GM18909 (cell line): ENCODE results near the gene SLC2A9.
"Not testable (repeated sequence)": the region's sequence is repeated elsewhere in the genome, so short reads cannot be mapped to it uniquely, and the experiment has no call there.

ENCODE experiments used
- ATAC-seq: cut with Tn5 transposase; IDR thresholded peaks from one replicate; pipeline ENCODE4 v1.9.1; 2021; ENCODE audit warnings: mild to moderate bottlenecking; ENCODE audit not compliant: unreplicated experiment, poor library complexity

SLC2A9 gene

DNA sequence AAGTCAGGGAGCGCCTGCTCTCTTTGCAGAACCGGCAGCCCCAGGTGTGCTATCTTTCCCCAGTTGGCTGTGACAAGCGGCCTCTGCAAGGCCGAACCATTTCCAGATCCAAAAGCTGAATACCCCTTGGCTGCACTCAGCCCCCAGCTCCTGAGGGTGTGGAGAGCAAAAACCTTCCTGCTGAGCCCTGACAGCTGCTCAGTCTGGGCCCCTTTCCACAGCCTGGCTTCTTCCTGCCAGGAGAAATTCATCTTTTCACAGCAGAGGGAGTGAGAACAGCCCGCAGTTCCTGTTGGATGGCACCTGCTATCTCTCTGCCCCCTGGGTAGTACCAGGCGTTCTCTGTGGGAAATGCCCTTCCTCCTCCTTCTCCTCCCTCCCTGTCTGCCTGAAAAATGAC lies 161.5 kb downstream of the SLC2A9 start:
- ATAC-seq, result no peak

DNA sequence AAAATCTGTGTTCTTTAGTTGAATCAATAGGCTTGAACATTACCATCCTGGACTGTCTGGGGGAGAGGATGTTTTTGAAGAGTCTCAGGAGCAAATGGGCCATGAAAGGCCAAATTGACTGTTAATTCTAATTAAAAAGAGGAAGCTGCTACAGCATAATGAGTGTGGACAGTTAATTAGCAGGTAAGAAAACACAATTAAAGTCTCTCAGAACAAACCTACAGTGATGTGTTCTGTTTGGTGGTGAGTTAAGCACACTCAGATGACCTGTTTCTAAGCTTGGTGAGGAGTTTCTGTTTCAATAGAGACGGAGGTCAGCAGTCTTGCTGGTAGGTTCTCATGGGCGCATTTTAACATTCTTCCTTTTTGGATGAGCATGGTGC lies 171.8 kb downstream of the SLC2A9 start:
- ATAC-seq, result no peak

DNA sequence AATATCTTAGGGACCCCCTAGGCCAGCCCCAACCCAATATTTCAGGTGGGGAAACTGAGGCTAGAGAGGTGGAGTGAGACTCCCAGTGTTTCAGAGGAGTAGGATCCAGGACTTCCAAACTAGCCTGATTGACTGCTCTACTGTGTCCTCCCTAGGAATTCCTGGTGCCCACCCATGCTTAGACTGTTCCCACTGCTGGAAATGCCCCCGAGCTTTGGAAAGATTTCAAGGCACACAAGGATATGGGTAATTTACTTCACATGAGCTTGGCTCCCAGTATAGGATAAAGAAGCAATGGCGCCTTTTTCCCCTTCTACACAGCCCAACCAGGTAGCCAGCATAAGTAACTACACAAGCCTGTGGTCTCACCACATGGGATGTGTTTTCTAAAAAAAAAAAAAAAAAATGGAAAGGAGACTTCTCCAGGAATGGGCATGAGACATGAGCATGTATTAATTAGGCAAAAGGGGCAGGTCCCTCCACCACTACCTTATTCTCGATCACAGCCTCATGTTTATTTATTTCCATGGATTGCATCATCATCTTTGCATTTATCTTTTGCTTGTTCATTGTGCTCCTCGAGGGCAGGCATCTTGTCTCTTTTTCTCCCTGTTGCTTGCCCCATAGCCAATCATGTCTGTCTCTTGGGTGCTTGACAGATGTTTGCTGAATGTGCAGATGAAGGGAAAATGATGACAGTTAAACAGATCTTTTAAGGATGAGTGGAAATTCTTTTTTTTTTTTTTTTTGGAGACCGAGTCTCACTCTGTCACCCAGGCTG lies 173.1 kb downstream of the SLC2A9 start:
- ATAC-seq, result no peak

DNA sequence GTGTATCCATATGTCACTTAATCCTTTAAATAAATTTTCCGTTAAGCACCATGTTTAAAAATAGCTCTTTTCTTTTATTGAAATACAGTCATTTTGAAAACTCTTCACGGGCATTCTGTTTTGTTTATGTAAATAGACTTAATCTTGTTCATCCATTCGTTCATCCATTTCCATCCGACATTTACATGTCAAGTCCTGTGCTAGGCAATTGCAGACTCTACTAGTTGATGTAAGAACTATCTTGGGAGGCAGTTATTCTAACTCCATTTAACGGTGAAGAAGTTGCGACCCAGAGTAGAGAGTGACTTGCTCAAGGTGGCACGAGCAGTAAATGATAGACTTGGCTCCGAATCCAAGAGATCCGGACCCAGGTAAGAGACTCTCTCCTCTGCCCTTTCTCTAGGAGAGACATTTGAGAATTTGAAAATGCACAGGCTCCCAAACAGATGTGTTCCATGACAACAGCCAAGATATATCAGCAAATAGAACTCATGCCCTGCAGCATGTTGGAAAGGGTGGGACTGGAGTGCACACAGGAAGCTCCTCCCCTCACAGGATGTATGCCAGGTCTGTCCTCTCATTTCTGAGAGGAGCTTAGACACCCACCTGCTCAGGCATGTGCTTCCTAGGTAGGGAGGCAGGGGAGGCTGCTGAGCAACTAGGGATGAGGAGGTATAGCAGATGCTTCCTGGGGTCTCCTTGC lies 175.4 kb downstream of the SLC2A9 start:
- no peak for ATAC-seq

DNA sequence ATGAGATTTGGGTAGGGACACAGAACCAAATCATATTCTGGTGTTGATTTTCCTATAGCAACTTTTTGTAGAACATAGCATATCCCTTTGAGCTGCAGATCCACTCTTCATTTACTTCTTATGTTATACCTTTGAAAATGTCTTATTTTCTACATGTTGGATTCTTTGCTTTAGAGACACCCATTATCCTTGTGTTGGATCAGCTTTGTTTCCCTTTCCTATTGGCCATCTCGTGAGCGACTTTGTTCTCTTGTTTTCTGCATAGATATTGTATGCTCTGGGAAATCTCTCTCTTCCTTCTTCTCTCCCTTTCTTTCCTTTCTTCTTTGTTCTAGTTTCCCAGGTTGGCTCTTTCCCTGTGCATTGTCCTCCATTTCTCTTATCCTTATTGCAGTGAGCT lies 180.2 kb downstream of the SLC2A9 start:
- no peak for ATAC-seq

DNA sequence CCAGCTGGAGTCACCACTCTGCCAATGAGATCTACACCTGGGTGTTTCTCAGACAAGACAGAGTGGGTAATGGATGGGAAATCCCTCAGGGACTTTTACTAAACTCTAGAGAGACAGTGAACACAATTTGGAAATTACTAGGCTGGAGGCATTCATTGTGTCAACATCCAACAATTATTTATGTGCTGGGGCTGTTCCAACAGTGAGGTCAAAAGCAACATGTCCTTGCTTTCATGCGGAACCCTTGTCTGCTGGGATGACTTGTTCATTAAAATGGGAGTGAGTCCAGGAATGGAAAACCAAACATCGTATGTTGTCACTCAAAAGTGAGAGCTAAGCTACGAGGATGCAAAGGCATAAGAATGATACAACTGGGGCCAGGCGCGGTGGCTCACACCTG lies 185.9 kb downstream of the SLC2A9 start:
- no peak for ATAC-seq

DNA sequence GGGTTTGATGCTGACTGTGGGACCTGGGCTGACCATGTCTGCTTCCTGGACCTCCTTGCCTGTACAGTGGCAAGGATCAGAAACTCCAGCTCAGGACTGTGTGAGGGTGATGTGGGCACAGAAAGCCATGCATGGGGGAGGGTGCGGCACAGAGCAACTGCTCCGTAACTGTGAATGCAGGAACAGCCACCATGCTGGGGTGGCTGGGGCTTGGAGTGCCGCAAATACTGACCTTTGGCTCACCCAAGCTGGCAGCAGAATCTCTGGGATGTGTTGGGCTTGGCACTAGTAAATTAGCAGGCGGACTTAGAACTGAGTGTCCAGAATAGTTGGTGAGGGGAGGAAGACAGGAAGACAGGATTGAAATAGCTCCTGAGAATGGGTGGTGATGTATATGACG lies 187.9 kb downstream of the SLC2A9 start:
- no peak for ATAC-seq

DNA sequence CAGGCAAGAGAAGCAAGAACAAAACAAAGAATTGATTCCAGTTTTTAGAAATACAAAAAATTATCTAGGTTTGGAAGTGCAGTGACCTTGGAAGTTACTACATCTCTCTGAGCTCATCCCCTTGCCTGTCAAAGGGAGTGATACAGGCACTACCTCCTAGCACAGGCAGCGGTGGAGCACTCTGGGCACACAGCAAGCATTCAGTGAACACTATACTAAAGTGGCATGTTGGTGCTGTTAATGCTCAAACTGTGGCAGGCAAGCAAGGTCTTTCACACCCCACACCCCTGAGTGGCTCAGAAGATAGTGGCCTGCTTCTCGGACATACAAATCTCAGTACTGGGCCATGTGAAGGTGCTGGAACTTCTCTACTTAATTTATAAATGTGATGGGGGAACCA lies 188.7 kb downstream of the SLC2A9 start:
- ATAC-seq, result no peak

DNA sequence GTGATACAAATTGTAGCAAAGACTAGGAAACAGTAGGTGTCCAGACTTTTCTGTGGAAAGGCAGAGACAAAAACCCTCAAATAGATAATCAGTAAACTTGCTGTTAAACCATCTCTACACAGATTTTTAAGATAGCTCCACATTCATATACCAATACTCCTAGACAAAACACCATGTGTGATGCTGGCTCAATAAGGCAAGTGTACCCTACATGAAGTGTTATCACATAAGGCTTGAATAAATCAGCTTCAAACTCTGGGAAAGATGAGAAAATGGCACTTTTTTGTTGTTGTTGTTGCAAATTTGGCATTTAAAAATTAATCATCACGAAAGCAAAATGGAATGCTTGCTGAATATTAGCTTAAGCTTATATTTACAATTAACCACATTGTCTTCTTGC lies 194.7 kb downstream of the SLC2A9 start:
- ATAC-seq, result no peak

DNA sequence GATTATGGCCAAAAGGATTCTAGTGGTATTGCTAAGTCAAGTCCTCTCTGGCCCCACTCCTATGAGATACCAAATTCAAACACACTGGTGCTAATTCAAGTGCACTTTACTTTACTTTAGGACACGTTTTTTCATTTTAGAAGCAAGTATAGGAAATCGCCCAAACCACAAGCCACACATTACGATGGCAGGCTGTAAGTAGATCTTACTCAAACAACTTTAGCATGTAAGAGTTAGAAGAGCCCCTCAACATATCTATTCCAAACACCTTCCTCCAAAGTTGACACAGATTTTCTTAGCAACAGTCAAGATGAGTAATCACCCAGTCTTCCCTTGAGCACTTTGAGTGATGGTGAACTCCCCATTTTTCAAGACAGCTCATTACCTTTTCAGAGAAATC lies 196.2 kb downstream of the SLC2A9 start:
- ATAC-seq, result no peak

DNA sequence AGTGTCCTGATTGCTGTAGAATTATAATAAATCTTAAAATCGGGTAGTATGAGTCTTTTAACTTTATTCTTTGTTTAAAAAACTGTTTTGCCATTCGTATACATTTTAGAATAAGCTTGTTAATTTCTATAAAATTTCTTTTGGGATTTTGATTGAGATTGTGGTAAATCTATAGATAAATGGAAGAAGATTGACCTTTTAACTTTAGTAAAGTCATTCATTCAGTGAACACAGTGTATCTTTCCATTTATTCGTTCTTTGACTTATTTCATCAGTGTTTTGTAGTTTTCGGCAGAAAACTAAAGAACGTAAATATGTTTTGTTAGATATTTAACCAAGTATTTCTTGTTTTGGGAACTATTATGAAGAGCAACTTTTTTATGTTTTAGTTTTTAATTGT lies 201.0 kb downstream of the SLC2A9 start:
- ATAC-seq, result no peak

DNA sequence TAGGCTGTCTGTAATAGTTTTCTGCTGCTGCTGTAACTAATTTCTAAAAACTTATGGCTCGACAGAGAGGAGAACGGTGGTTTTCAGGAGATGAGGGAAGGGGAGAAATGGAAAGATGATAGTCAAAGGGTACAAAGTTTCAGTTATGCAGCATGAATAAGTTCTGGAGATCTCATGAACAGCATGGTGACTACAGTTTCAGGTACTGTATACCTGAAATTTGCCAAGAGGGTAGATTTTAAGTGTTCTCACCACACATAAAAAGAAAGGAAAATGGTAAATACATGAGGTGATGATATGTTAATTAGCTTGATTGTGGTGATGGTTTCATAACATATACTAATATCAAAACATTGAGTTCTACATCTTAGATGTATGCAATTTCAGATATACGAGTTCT lies 205.0 kb downstream of the SLC2A9 start:
- ATAC-seq, result no peak

DNA sequence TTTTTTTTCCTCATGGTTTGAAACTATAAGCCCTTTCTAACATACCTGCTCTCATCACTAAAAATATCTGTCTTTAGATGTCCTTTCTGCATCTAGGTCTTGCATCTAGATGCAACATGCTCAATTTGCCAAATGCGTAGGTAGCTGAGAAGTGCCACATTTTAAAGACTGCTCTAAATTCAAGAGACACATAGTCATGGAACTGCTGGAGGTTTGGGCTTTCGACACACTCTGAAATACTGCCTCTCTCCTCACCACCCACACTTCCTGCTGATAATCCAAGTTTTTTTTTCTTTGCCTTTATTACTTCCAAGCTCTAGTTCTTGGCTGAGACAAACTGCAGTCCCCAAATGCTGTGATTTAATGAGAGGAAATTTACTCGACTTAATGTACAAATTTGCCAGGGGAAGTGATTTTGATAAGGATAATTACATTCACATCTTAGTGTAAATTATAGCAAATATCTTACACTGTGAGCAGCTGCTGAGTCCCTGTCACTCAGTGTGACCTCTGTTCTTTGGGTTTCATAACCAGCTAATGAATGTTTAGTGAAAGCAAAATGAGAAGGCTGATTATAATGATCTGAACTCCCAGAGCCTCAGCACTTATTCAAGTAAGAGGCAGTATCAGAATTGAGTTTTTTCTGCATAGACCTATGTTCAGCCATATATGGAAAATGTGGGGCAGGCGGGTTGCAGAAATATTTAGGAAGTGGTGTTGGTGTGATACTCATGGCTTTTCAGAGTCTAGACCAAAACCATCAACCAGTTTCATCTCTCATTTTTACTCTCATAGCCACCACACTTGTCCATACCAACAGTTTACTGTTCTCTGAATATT lies 208.6 kb downstream of the SLC2A9 start:
- peak; percentile 89 for ATAC-seq

DNA sequence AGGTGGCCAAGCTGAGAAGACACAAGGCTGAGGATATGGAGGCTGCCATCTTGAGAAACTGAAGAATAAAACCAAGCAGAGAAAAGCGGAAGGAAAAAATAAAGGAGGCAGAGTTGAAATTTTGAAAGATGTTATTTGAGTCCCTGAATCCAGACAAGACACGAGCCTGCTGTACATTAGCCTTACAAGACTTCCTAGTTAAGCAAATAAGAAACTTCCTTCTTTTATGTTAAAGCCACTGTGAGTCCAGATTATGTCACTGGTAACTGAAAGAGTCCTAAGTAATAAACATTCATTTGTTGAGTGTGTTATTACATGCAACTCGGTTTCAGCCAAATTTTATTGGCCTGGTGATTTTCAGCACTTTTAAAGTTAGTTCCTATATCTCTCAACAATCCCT lies 209.5 kb downstream of the SLC2A9 start:
- ATAC-seq, result no peak

DNA sequence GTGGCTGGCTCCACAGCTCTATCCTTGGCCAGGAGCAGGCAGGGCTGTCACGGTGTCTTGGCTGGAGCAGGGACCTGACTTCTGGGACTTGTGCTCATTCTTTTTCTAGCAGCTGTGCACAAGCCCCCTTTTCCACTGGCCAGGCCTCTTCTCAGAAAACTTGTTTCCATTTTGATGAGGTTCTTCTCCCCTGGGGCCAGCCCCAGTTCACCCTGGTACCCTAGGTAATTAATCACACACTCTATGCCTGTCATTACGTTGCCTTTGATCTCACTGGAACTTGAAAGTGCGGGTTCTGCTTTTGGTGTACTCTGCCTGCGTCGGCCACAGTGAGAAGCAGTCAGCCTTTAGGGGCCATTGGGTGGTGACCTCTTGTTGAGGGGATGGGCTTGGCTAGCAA lies 213.2 kb downstream of the SLC2A9 start:
- ATAC-seq, result no peak

DNA sequence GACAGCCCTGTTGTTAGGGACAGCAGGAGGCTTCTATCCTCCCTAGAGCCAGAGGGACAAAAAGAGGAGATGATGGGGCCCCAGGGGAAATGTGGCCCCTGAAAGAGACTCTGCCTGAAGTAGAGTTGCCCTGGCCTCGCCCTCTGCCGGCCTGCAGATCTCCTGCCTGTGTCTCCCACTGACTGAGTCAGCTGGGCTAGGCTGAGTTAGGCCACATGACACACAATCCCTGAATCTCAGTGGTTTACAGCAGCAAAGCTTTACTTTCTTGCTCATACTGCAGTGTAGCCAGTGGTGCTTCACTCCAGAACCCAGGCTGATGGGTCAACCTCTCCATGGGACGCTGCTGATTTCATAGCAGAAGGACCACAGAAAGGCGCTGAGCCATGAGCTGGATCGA lies 216.4 kb downstream of the SLC2A9 start:
- ATAC-seq, result no peak

DNA sequence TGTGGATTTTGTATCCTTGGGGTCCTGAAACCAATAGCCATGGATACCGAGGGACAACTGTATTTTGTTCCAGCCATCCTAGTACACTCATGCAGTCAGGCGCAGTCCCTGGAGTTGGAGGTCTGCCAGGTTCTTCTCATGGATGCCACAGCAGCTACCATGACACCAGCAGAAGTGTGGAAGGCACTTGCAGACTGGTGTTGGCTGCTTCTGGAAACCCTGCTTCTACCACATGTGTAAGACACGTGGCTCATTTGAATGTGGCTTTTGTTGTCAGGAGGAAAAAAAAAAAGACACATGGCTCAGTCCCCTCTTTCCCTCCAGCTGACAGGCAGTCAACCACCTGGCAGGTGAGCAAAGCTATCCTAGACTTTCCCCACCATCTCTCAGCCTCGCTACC lies 220.4 kb downstream of the SLC2A9 start:
- ATAC-seq, result no peak

DNA sequence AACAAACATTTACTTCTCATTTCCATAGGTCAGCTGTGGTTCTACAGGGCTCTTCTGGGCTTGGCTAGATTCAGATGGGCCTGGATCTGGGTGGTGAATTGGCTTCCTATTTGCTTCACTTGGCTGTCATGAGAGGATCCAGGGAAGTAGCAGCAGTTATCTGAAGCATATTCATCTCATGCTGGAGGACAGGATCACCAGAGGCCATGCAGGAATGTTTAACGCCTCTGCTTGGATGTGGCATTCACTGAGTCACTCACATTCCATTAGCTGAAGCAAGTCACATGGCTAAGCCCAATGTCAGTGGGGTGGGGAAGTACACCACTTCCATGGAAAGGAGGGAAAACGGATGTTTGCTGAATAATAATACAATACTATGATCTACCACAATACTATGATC lies 224.7 kb downstream of the SLC2A9 start:
- ATAC-seq, result not testable (repeated sequence)

DNA sequence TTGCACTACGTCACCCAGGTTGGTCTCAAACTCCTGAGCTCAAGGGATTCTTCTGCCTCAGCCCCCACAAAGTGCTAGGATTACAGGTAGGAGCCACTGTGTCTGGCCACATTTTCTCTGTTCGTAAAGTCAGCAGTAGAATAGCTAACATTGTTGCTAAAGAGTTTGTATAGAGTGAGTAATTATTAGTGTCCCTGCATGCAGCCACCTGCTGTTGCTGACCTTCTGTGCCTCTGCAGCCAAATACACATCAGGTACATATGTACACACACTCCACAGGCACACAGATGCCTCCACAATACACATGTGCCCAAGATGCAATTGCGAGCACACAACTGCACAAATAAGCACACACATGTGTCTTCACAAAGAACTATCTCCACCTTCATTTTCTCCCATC lies 228.9 kb downstream of the SLC2A9 start:
- no peak for ATAC-seq

DNA sequence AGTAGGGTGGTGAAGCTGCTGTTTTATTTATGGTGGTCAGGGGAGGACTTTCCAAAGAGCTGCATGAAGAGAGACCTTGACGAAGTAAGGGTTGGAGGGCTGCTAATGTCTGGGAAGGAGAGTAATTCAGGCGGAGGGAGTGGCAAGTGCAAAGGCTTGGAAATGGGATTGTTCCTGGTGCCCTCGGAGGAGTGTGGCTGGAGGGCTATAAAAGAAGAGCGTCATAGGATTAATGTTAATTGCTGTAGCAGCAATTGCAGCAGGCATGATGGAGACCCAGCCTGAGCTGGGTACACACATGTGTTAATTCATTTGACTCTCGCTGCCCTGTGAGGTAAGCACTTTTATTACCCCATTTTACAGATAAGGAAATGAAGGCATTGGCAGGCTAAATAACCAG lies 235.4 kb downstream of the SLC2A9 start:
- not testable (repeated sequence) for ATAC-seq

DNA sequence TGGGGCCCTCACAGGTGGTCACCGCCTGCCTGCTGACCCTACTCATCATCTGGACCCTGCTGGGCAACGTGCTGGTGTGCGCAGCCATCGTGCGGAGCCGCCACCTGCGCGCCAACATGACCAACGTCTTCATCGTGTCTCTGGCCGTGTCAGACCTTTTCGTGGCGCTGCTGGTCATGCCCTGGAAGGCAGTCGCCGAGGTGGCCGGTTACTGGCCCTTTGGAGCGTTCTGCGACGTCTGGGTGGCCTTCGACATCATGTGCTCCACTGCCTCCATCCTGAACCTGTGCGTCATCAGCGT lies 239.2 kb downstream of the SLC2A9 start:
- ATAC-seq, result no peak
